ENCODE results near the gene CST9. TPM values are rescaled to one million over a fixed set of nuclear protein-coding genes. Genes with fewer than 3 reads are reported as not detected.
A peak's percentile ranks its signal among the peaks of the same experiment; 100 is the strongest.

CST9 gene
- total and polyA plus RNA-seq, 2 of the 8 experiments (the other 6 are each of a cell fraction or from before 2014, with no cell fraction given) = 0.05 to 0.19 TPM

DNA sequence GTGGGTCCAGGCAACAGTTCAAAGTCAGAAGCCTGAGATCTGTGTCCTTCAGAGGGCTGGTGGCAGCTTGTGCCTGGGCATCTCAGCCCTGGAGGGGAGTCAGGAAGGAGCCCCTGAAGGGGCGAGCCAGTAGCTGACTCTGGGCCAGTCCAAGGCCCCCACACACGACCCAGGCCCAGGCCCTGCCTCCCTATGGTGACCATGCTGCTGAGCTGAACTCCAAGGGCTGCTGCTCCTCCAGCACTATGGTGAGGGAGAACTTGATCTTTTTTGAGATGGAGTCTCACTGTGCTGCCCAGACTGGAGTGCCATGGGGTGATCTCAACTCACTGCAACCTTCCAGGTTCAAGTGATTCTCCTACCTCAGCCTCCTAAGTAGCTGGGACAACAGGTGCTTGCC, 47.2 kb upstream of the CST9 start:
- H3K9ac ChIP-seq (replicated peaks in 1 of 4; ENCODE audit: extremely low read depth in 1 of 4, low read depth in 3 of 4, low read length in 3 of 4) = no peak overlapping the region
- H4K8ac ChIP-seq (ENCODE audit: extremely low read depth, insufficient read depth, low read length) = no peak overlapping the region
- no peak overlapping the region for H3K18ac ChIP-seq (ENCODE audit: extremely low read depth, low read length)
- H3K79me2 ChIP-seq (ENCODE audit: control insufficient read depth in 1 of 2, insufficient read depth in 2 of 2, low read length in 2 of 2) = no peaks in the 10 kb centered on the region
- no peak overlapping the region for H3K23ac ChIP-seq (ENCODE audit: insufficient read length)
- no peaks in the 10 kb centered on the region for H3K79me1 ChIP-seq (ENCODE audit: low read depth, low read length)
- no peak overlapping the region for H4K91ac ChIP-seq (replicated peaks; ENCODE audit: insufficient read length, low read length)
- no peak overlapping the region for H2BK12ac ChIP-seq (ENCODE audit: low read depth, low read length)
- DNase-seq (ENCODE audit: low read depth in 1 of 2, low spot score in 2 of 2) (peak in 1 of 2 experiments; percentile 19), FAIRE-seq (no peak)
- H3K27me3 ChIP-seq (replicated peaks in 1 of 4; ENCODE audit: control insufficient read depth in 3 of 4, extremely low read depth in 1 of 4, insufficient read depth in 3 of 4, low read length in 3 of 4) = no peaks in the 10 kb centered on the region; a peak in 1 of 7 replicates
- no peaks in the 10 kb centered on the region for H4K20me1 ChIP-seq (replicated peaks in 1 of 2; ENCODE audit: control insufficient read depth in 1 of 2, insufficient read depth in 2 of 2, low read length in 2 of 2)
- H2BK20ac ChIP-seq (ENCODE audit: low read length) = no peak overlapping the region
- H2AK5ac ChIP-seq (ENCODE audit: low read depth, low read length) = no peak overlapping the region
- CTCF ChIA-PET (ENCODE audit: partially characterized antibody) = interaction anchor here (6.1 kb wide), 1 partner anchor 15 kb away, joined by 29 read pairs; no protein-coding TSS in a partner anchor
- no peaks in the 10 kb centered on the region for H3K9me3 ChIP-seq (ENCODE audit: insufficient read depth in 2 of 2, low read depth in 1 of 2, low read length in 1 of 2)
- POLR2A ChIA-PET (ENCODE audit: partially characterized antibody) = interaction anchor here (1.0 kb wide), 1 partner anchor 9 kb away, joined by 3 read pairs; no protein-coding TSS in a partner anchor
- H3K4ac ChIP-seq (replicated peaks; ENCODE audit: insufficient read length, low read depth, low read length) = no peak overlapping the region
- WGBS, 2 experiments (ENCODE audit: extremely low coverage in 1 of 2, insufficient coverage in 1 of 2, insufficient read length in 1 of 2, insufficient replicate concordance in 2 of 2, low coverage in 1 of 2, low lambda C conversion rate in 2 of 2, missing lambda C conversion rate in 1 of 2) = 81% methylated on average over 2 of the region's 2 CpGs; no CpG with 5 or more reads in 1 of the 2 experiments
- no peaks in the 10 kb centered on the region; the same call in 1 of the 2 replicates for H3K23me2 ChIP-seq (ENCODE audit: low read depth, low read length)
- no peak overlapping the region for H3K4me3 ChIP-seq (ENCODE audit: extremely low read depth in 1 of 4, insufficient read depth in 2 of 4, low read depth in 3 of 4, low read length in 4 of 4)
- no peak overlapping the region for H2AFZ ChIP-seq (ENCODE audit: low read length)
- no peak overlapping the region for H3K56ac ChIP-seq (replicated peaks; ENCODE audit: insufficient read length, low read depth, low read length)
- no peak overlapping the region for H2BK15ac ChIP-seq (ENCODE audit: low read length)
- H3K14ac ChIP-seq (ENCODE audit: insufficient read length) = no peak overlapping the region
- H3K36me3 ChIP-seq (ENCODE audit: control insufficient read depth in 2 of 4, insufficient read depth in 4 of 4, low read length in 3 of 4) = no peaks in the 10 kb centered on the region
- no peak overlapping the region for H2BK5ac ChIP-seq (ENCODE audit: low read depth, low read length)
- H3K4me1 ChIP-seq (replicated peaks in 1 of 4; ENCODE audit: control insufficient read depth in 3 of 4, insufficient read depth in 4 of 4, low read length in 3 of 4) = peaks cover 0 to 5% (median 0%) of the 10 kb centered on the region in 4 experiments; a peak in 2 of 7 replicates
- no peak overlapping the region for H4K5ac ChIP-seq (ENCODE audit: insufficient read length, low read depth, low read length)
- no peak overlapping the region for H2BK120ac ChIP-seq (replicated peaks; ENCODE audit: low read depth, low read length)
- H3K27ac ChIP-seq (ENCODE audit: low read depth, low read length) = no peak overlapping the region
- no peak overlapping the region for H3K4me2 ChIP-seq (ENCODE audit: insufficient read depth in 1 of 2, low read depth in 2 of 2, low read length in 2 of 2)
- TF ChIP-seq, protein P1, sequence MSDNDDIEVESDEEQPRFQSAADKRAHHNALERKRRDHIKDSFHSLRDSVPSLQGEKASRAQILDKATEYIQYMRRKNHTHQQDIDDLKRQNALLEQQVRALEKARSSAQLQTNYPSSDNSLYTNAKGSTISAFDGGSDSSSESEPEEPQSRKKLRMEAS (IDR thresholded peaks at IDR 0.05) = no peak
- no peak for TF ChIP-seq SAP30 (IDR thresholded peaks at IDR 0.05; ENCODE audit: insufficient read depth, insufficient replicate concordance, low read length)
- no peak for TF ChIP-seq SUZ12 (IDR thresholded peaks at IDR 0.05; ENCODE audit: low read length)
- TF ChIP-seq KDM5A (IDR thresholded peaks at IDR 0.05; ENCODE audit: low read length) = no peak
- no peak for TF ChIP-seq HDAC6 (IDR thresholded peaks at IDR 0.05; ENCODE audit: low read depth, low read length)
- TF ChIP-seq BCL11A (IDR thresholded peaks at IDR 0.05; ENCODE audit: low read depth in 2 of 2, low read length in 2 of 2) = no peak
- no peak for TF ChIP-seq JUND (IDR thresholded peaks at IDR 0.05; ENCODE audit: low read length)
- no peak for TF ChIP-seq YY1 (IDR thresholded peaks at IDR 0.05; ENCODE audit: low read depth, low read length)
- TF ChIP-seq TCF12 (IDR thresholded peaks at IDR 0.05; ENCODE audit: low read depth, low read length) = no peak
- no peak for TF ChIP-seq JUN (IDR thresholded peaks at IDR 0.05; ENCODE audit: low read depth, low read length)
- no peak for TF ChIP-seq CREB1 (IDR thresholded peaks at IDR 0.05)
- TF ChIP-seq, protein P2, sequence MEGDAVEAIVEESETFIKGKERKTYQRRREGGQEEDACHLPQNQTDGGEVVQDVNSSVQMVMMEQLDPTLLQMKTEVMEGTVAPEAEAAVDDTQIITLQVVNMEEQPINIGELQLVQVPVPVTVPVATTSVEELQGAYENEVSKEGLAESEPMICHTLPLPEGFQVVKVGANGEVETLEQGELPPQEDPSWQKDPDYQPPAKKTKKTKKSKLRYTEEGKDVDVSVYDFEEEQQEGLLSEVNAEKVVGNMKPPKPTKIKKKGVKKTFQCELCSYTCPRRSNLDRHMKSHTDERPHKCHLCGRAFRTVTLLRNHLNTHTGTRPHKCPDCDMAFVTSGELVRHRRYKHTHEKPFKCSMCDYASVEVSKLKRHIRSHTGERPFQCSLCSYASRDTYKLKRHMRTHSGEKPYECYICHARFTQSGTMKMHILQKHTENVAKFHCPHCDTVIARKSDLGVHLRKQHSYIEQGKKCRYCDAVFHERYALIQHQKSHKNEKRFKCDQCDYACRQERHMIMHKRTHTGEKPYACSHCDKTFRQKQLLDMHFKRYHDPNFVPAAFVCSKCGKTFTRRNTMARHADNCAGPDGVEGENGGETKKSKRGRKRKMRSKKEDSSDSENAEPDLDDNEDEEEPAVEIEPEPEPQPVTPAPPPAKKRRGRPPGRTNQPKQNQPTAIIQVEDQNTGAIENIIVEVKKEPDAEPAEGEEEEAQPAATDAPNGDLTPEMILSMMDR (IDR thresholded peaks at IDR 0.05; ENCODE audit: control extremely low read depth in 1 of 3, insufficient read depth in 1 of 3, low read depth in 1 of 3, low read length in 3 of 3) = no peak
